DMS 273 treated with DMSO at 0.1 percent for 48 hours (cell line): ENCODE results near the gene RSL1D1.
"Not testable (repeated sequence)": the region's sequence is repeated elsewhere in the genome, so short reads cannot be mapped to it uniquely, and the experiment has no call there.

Experiments
- DNase-seq: peaks from one replicate; lab custom pipeline; 2025; lab: John Stamatoyannopoulos, UW

Gene RSL1D1

DNA sequence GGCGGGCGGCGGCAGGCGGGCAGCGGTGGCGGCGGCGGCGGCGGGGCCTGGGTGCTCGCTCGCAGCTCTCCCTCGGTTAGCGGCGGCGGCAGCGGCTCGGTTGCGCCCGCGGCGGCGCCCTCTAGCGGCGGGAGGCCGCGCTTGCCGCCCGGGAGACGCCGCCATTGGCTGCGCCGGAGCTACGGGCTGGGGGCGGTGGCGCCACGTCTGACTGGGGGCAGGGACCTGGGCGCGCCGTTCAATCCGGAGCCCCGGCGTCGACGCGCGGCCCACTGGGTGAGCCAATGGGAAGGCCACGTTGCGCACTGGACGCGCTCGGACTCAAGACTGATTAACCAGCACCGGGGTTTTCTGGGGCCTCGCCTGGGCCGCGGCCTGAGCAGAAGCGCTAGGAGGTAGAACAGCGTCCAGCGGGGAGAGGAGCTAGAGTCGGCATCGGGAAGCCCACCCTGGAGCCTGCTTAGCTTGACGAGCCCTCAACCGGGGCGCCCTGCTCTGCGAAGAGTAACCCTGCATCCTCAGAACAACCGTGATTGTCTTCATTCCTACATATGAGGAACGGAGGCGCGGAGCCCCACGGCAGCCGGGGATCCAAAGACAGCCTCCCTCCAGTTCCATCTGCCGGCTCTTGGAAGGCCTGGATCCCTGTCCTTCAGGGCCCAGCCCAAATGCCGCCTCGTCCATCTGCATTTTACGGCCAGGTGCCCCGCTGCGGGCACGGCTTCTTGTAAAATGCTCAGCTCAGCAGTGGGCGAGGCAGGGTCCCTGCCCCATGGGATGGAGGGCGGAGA is 54.0 kb downstream of the RSL1D1 start, which contains the start of gene ZC3H7A:
Gene ZC3H7A (minus strand): TSS at position 93 of the 791 bp plus-strand sequence. CDS start 14,904 bp downstream, outside the sequence.
- peak; percentile 92 for DNase-seq

DNA sequence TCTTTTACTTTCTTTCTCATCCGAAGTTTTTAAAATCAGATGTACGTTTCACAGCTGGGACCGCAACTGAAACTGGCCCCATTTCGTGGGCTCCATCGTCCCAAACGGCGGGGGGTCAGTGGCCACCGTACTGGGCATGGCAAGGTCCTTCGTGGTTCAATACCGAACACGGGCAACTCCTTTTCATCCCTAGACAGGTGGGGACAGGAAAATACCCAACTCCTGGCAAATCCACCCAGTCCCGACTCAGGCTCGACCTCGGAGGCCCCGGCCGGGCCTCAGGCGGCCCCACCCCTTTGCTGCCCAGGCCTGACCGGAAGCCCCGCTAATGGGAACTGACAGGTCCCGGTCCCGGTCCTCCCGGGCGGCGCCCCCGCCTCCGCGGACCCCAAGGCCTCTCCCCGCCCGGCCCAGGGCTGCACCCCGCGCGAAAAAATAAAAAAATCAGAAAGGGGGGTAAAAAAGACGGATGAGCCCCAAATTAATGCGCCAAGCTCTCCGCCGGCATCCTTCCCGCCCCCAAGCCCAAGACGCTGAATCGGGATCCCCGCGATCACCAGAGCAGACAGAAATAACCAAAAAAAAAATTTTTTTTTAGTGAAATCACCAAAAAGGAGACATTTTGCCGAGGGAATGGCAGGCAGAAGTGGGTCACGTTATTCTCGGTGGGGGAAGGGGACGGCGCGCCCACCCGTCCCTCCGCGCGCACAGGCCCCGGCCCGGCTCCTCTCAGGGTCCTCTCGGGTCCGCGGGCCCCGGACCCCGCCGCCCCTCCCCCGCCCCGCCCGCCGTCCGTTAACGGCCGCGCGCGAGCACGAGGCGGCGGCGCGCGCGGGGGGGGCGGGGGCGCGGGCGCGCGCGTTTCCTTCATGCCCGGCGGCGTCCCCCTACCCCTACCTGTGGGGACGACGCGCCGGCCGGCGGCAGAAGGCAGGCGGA is 54.8 kb downstream of the RSL1D1 start:
- no peak for DNase-seq

DNA sequence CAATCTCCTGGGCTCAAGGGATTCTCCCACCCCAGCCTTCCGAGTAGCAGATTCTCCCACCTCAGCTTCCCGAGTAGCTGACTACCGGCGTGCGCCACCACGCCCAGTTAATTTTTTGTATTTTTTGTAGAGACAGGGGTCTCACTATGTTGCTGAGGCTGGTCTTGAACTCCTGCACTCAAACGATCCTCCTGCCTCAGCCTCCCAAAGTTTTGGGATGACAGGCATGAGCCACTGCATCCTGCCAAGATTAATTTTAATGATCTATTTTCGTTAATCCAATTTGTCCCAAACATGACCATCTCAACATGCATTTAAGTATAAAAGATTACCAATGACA is 55.5 kb downstream of the RSL1D1 start:
- no peak for DNase-seq

DNA sequence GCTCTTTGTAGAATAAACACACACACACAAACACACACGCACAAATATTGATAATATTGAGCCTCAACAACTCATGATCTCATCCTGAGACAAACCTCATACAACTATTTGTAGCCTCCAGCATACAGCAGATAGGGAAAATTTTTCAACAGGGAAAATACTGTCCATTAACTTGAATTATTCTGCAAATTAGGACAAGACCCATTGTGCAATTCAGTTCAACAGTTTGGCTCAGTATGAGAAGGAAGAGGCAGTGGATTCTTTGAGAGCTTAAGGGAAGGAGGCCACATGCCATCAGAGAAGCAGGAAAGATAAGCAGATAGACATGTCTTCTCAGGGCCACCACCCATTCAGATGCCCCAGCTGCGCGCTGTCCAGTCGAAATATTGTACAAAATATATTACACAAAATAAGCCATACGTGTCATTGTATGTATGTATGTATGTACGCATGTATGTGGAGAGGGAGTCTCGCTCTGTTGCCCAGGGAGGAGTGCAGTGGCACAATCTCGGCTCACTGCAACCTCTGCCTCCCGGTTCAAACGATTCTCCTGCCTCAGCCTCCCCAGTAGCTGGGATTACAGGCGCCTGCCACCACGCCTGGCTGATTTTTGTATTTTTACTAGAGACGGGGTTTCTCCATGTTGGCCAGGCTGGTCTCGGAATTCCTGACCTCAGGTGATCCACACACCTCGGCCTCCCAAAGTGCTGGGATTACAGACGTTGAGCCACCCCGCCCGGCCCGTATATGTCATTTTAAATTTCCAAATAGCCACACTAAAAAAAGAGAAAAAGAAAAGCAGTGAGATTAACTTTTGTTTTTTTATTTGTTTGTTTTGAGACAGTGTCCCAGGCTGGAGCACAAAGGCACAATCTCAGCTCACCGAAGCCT is 56.1 kb downstream of the RSL1D1 start:
- DNase-seq = no peak

DNA sequence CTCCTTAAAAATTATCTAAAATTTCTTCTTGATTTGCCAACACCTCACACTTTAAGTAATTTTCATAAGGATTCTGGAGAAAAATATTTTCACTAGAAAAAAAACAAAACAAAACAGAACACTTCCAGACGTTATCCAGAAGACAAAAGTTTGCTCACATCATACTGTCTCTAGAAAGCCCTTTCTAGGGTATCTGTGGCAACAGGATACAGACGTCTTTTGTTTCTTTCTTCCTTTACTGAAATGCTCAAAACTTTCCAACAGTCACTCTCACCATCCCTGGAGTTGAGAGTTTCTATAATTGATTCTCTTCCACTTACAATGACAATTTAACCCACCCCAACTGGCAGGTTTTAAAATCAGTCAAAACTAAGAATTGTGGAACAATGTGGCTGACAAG is 56.9 kb downstream of the RSL1D1 start:
- no peak for DNase-seq

DNA sequence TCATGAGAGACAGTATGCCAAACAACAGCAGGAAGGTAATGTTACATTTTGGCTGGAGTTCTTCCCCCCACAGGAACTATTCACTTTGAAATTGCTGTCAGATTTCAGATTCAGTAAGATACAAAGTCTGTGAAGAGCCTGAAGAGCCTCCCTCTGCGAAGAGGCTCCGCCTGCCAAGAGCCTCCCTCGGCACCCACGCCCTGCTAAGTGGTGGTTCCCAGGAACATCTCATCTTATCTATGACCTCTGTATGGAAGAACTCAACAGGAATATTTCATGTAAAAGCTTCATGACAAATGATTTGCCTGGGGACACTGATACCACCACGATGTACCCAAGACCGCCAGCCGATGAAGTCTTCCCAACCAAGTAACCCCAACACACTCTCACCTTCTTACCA is 57.5 kb downstream of the RSL1D1 start:
- no peak for DNase-seq

DNA sequence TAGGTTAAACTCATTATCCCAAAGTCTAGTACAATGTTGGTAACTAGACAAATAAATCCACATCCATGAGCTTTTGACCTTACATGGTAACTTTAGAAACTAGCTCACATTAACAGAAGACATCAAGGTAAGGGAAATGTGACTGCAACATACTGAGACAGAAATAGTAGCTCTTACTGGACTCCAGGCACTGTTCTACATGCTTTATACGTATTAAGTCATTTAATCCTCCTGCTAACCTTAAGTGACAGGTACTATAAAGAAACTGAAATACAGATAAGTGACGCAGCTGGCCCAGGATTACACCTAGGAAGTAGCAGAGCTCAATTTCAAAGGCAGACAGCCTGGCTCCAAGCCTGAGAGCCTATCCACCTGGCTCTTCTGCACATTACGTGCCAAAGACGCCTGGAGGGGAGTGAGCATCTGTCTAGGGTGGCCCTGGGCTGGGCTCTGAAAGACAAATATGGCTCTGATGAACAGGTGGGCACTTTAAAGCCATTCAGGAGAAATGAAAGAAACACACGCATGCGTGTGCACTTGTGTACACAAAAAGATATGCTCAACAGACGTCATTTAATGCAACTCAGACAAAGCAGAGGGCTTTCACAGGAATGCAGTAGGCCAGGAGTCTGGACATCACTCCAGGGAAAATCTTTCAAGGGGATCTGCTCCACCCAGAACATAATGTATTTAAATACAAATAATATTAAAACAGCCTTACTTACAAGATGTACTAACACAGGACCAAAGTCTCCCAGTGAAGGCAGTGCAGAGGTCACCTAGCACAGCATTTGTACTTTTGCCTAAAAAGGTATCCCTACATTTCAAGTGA is 58.7 kb downstream of the RSL1D1 start:
- DNase-seq = peak; percentile 92

DNA sequence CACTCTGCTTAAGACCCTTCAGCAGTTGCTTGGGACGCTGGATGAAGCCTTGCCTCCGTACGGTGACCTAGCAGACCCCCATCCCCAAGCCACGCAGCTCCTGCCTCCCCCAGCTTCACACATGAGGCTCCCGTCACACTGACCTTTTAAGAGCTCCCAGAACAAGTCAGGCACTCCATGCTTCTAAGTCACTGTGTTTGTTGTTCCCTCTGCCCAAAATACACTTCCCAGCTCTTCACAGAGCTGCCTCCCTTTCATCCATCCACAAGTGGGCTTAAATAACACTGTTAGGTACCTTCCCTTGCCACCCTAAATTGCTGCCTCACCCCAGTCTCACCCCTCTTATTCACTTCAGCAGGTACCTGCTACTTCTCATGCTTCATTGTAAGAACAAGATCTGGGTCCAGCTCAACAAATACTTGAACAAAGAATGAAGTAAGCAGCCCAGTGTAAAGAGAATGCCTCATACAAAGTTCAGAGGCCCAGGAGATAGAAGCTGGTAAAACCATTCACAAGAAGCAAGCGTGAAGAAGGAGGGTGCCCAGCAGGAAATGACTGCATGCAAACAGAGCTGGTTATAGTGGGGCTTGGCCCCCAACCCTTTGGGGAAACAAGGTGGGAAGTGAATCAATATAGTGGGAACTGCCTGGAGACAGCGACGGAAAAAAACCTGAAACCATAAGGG is 60.1 kb downstream of the RSL1D1 start:
- no peak for DNase-seq

DNA sequence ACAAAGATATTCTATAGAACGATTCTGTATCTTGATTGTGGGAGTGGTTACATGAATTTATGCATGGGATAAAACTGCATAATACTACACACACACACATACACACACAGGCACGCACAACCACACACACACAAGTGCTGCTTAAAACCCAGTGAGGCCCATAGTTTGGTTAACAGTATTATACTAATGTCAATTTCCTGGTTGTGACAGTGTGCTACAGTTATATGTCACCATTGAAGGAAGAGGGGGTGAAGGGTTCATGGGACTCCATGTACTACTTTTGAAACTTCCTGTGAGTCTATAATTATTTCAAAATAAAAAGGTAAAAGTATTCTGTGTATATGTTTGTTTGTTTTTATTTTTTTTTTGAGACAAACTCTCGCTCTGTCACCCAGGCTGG is 62.4 kb downstream of the RSL1D1 start:
- no peak for DNase-seq

DNA sequence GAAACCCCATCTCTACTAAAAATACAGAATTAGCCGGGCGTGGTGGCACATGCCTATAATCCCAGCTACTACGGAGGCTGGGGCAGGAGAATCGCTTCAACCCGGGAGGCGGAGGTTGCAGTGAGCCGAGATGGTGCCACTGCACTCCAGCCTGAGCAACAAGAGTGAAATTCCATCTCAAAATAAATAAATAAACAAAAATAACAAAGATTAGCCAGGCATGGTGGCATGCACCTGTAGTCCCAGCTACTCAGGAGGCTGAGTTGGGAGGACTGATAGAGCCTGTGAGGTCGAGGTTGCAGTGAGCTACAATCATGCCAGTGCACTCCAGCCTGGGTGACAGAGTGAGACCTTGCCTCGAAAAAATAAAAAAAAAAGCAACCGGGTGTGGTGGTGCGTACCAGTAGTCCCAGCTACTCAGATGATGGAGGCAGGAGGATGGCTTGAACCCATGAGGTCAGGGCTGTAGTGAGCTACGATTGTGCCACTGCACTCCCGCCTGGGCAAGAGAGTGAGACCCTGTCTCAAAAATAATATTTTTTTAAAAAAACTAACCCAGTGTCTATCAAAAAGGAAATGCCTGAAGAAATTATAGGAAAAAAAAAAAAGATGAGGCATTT is 66.3 kb downstream of the RSL1D1 start:
- not testable (repeated sequence) for DNase-seq

DNA sequence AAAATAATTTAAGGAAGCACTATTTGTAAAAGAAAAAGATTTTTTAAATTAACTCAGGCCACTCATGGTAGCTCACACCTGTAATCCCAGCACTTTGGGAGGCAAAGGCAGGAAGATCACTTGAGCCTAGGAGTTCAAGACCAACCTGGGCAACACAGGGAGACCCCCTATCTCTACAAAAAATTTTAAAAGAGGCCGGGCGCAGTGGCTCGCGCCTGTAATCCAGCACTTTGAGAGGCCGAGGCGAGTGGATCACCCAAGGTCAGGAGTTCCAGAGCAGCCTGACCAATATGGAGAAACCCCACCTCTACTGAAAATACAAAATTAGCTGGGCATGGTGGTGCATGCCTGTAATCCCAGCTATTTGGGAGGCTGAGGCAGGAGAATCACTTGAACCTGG is 67.0 kb downstream of the RSL1D1 start:
- not testable (repeated sequence) for DNase-seq

DNA sequence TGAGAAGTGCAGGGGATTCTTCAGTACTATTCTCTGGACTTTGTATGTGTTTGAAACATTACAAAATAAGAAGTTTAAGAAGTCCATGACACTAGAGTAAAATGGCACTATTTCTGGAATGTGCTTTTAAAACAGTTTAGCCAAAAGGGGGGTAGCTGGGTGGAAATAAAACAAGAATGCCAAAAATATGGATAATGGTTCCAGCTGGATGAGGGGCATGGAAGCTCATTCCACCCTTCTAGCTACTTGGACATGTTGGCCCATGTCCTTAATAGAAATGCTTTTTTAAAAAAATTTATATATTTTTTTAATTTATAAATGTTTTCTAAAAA is 67.3 kb downstream of the RSL1D1 start:
- DNase-seq = no peak
